CD14-positive monocyte (primary cell): ENCODE measurements around the gene HMBS. TPM values are rescaled to one million over a fixed set of nuclear protein-coding genes. Genes with fewer than 3 reads are reported as not detected.

Experiments used
- DNase-seq, 3 donors: peaks; one replicate each; pipeline ENCODE4 v3.0.0-alpha.2; 2011 to 2022
- H2AFZ ChIP-seq: 2 replicates; pipeline ENCODE4 v1.6.0; 2012; ENCODE audit warnings: mild to moderate bottlenecking, low read depth, low read length, inconsistent platforms; ENCODE audit not compliant: insufficient read depth, poor library complexity, severe bottlenecking
- H3K27ac ChIP-seq, 2 donors: 1 replicate in 1 of 2; 2 replicates in 1 of 2; pipeline ENCODE4 v1.5.1; 2012 to 2013; ENCODE audit warnings: low read length in 2 of 2, control low read depth in 1 of 2, inconsistent platforms in 1 of 2, low read depth in 1 of 2, mild to moderate bottlenecking in 1 of 2
- H3K27me3 ChIP-seq, 2 donors: one replicate each; pipeline versions ENCODE4 v1.6.0 to v1.6.1; 2011 to 2013; ENCODE audit warnings: low read length in 2 of 2; ENCODE audit not compliant: control insufficient read depth in 2 of 2, insufficient read depth in 2 of 2
- H3K36me3 ChIP-seq, 2 donors: replicated peaks in 1 of 2; 1 replicate in 1 of 2; 2 replicates in 1 of 2; pipeline versions ENCODE4 v1.5.1 to v1.6.1; 2012 to 2013; ENCODE audit warnings: low read length in 2 of 2, control low read depth in 1 of 2, inconsistent platforms in 1 of 2, mild to moderate bottlenecking in 1 of 2; ENCODE audit not compliant: insufficient read depth in 2 of 2, control insufficient read depth in 1 of 2
- H3K4me1 ChIP-seq, 2 donors: 1 replicate in 1 of 2; 2 replicates in 1 of 2; pipeline versions ENCODE4 v1.5.1 to v1.6.1; 2012 to 2013; ENCODE audit warnings: low read length in 2 of 2, control low read depth in 1 of 2, inconsistent platforms in 1 of 2, mild to moderate bottlenecking in 1 of 2, moderate library complexity in 1 of 2; ENCODE audit not compliant: insufficient read depth in 2 of 2, control insufficient read depth in 1 of 2
- H3K4me2 ChIP-seq: replicated peaks from 2 replicates; pipeline ENCODE3; 2012; ENCODE audit warnings: low read length, moderate library complexity, mild to moderate bottlenecking; ENCODE audit not compliant: poor library complexity, severe bottlenecking; ENCODE audit errors: extremely low read depth
- H3K4me3 ChIP-seq, 3 experiments: fragments of 200-600 bp in 1 of 3; sonication (generic) in 1 of 3; replicated peaks in 1 of 3; 1 replicate in 2 of 3; 2 replicates in 1 of 3; pipeline ENCODE4 v1.5.1; 2011 to 2013; ENCODE audit warnings: low read length in 3 of 3, mild to moderate bottlenecking in 3 of 3, control low read depth in 2 of 3, low read depth in 2 of 3, inconsistent platforms in 1 of 3, moderate library complexity in 1 of 3
- H3K79me2 ChIP-seq: 2 replicates; pipeline ENCODE4 v1.6.0; 2012; ENCODE audit warnings: mild to moderate bottlenecking, control low read depth, inconsistent platforms, low read length, moderate library complexity; ENCODE audit not compliant: insufficient read depth
- H3K9ac ChIP-seq: 2 replicates; pipeline ENCODE4 v1.6.0; 2017; ENCODE audit warnings: low read length, mild to moderate bottlenecking; ENCODE audit not compliant: insufficient read depth, poor library complexity, severe bottlenecking
- H3K9me3 ChIP-seq, 2 donors: replicated peaks in 1 of 2; 1 replicate in 1 of 2; 2 replicates in 1 of 2; pipeline versions ENCODE4 v1.5.1 to v1.6.1; 2012 to 2013; ENCODE audit warnings: low read length in 2 of 2, control low read depth in 1 of 2; ENCODE audit not compliant: control insufficient read depth in 1 of 2, insufficient read depth in 1 of 2
- H4K20me1 ChIP-seq: 2 replicates; pipeline ENCODE4 v1.6.0; 2012; ENCODE audit warnings: mild to moderate bottlenecking, low read length, control low read depth, moderate library complexity; ENCODE audit not compliant: insufficient read depth
- H3K27ac Mint-ChIP-seq, 7 donors: one replicate each; pipeline ENCODE4 v1.8.0; 2020; ENCODE audit warnings: mild to moderate bottlenecking in 7 of 7, mixed read lengths in 7 of 7, moderate library complexity in 6 of 7, inconsistent platforms in 2 of 7
- H3K27me3 Mint-ChIP-seq, 3 donors: one replicate each; pipeline ENCODE4 v1.8.0; 2021 to 2022; ENCODE audit warnings: low read depth in 3 of 3, mild to moderate bottlenecking in 3 of 3, mixed read lengths in 3 of 3, moderate library complexity in 3 of 3, inconsistent platforms in 1 of 3
- H3K36me3 Mint-ChIP-seq, 2 donors: one replicate each; pipeline ENCODE4 v1.8.0; 2020; ENCODE audit warnings: mixed read lengths in 2 of 2, inconsistent platforms in 1 of 2, mild to moderate bottlenecking in 1 of 2
- H3K4me1 Mint-ChIP-seq: one replicate; pipeline ENCODE4 v1.8.0; 2020; ENCODE audit warnings: mild to moderate bottlenecking, mixed read lengths
- H3K4me3 Mint-ChIP-seq, 2 donors: one replicate each; pipeline ENCODE4 v1.8.0; 2020; ENCODE audit warnings: mild to moderate bottlenecking in 2 of 2, mixed read lengths in 2 of 2, moderate library complexity in 1 of 2
- H3K9me3 Mint-ChIP-seq, 7 donors: one replicate each; pipeline ENCODE4 v1.8.0; 2020 to 2022; ENCODE audit warnings: mixed read lengths in 7 of 7, mild to moderate bottlenecking in 6 of 7, moderate library complexity in 6 of 7, inconsistent platforms in 2 of 7
- CTCF ChIP-seq: fragments of 200-600 bp; IDR thresholded peaks from one replicate; pipeline ENCODE4 v1.8.0; 2022; ENCODE audit warnings: antibody characterized with exemption, mild to moderate bottlenecking
- WGBS: methylation state at CpG from one replicate; pipeline ENCODE4 v1.1.5; 2013; ENCODE audit warnings: missing lambda C conversion rate; ENCODE audit not compliant: insufficient coverage; 5-methylcytosine and 5-hydroxymethylcytosine counted together
- intact Hi-C, 2 donors: fragments of 100-400 bp; cut with micrococcal nuclease; formaldehyde crosslinking; loops; one replicate each; pipeline versions ENCODE4 v1.15.0 to v1.15.1; 2023
- polyA plus RNA-seq, 3 donors: library from polyadenylated mRNA; depleted of rRNA in 1 of 3; unstranded in 2 of 3; stranded (reverse) in 1 of 3; fragments of 300-500 nt in 2 of 3; fragments of >200 nt in 1 of 3; fragmentation: Illumina TruSeq in 2 of 3; gene quantifications; 1 replicate in 2 of 3; 2 replicates in 1 of 3; pipeline ENCODE4 v1.2.3, GENCODE V29; 2012 to 2021

Gene HMBS
- polyA plus RNA-seq, 3 donors, result 21.1 to 26.4 (median 25.2) TPM

GRCh38 chr11:119087123-119087522, 2.4 kb downstream of the HMBS start:
- Mint-ChIP-seq H3K27me3 (peaks cover 0 to 3% (median 1%) of the 10 kb centered on the region in 3 donors), H3K27ac (peak overlapping the region in 1 of 7 donors; percentile 60), H3K4me3 (no peak overlapping the region), H3K36me3 (peaks cover 11 to 18% of the 10 kb centered on the region in 2 donors), H3K9me3 (no peaks in the 10 kb centered on the region), H3K4me1 (peaks cover 48% of the 10 kb centered on the region)
- Histone ChIP-seq H3K4me3 (no peak overlapping the region), H3K9me3 (no peaks in the 10 kb centered on the region), H3K79me2 (peaks cover 37% of the 10 kb centered on the region), H2AFZ (no peak overlapping the region), H3K36me3 (peaks cover 6 to 9% of the 10 kb centered on the region in 2 donors), H3K27ac (no peak overlapping the region), H3K9ac (no peak overlapping the region), H3K27me3 (no peaks in the 10 kb centered on the region), H4K20me1 (no peaks in the 10 kb centered on the region), H3K4me2 (no peak overlapping the region), H3K4me1 (peaks cover 34 to 49% of the 10 kb centered on the region in 2 donors)
- DNase-seq, result no peak
- intact Hi-C loops, result loop anchor here in 1 of 2 donors (5.0 kb wide), 1 partner anchor 35 kb away; the partner anchor contains the start of gene HINFP
- 87% methylated on average over 6 of the region's 6 CpGs for WGBS
- no peak for TF ChIP-seq CTCF

DNA sequence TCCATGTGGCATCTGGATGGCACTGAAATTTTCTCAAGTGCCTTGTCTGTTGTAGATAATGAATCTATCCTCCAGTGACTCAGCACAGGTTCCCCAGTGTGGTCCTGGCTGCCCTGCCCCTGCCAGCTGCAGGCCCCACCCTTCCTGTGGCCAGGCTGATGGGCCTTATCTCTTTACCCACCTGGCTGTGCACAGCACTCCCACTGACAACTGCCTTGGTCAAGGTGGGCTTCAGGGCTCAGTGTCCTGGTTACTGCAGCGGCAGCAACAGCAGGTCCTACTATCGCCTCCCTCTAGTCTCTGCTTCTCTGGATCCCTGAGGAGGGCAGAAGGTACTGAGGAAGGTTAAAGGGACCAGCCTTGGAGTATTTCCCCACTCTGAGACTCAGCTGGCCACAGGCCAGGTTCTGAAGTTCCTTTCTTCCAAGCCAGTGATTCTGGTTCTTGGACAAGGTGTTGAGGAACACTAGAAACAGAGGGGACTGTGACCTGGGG, 3.1 kb downstream of the HMBS start:
- H3K4me3 Mint-ChIP-seq, result no peak overlapping the region
- peaks cover 0 to 6% of the 10 kb centered on the region in 2 donors for H3K36me3 ChIP-seq
- intact Hi-C loops, result loop anchor here in 1 of 2 donors (5.0 kb wide), 1 partner anchor 35 kb away; the partner anchor contains the start of gene HINFP
- H3K79me2 ChIP-seq, result peaks cover 43% of the 10 kb centered on the region
- no peak for TF ChIP-seq CTCF
- H3K27me3 Mint-ChIP-seq, result peaks cover 0 to 3% (median 1%) of the 10 kb centered on the region in 3 donors
- H3K4me2 ChIP-seq, result no peak overlapping the region
- H3K27ac Mint-ChIP-seq, result peak overlapping the region in 1 of 7 donors; percentile 25
- no peak overlapping the region for H3K4me3 ChIP-seq
- no peaks in the 10 kb centered on the region for H3K9me3 ChIP-seq
- no peaks in the 10 kb centered on the region for H3K9me3 Mint-ChIP-seq
- H3K27me3 ChIP-seq, result no peaks in the 10 kb centered on the region
- peaks cover 55% of the 10 kb centered on the region for H3K4me1 Mint-ChIP-seq
- H3K9ac ChIP-seq, result no peak overlapping the region
- DNase-seq, result no peak
- H2AFZ ChIP-seq, result no peak overlapping the region
- H3K4me1 ChIP-seq, result peaks cover 41 to 56% of the 10 kb centered on the region in 2 donors
- H3K36me3 Mint-ChIP-seq, result peaks cover 10 to 17% of the 10 kb centered on the region in 2 donors
- no peaks in the 10 kb centered on the region for H4K20me1 ChIP-seq
- no CpG with 5 or more reads among the region's 2 CpGs for WGBS
- H3K27ac ChIP-seq, result no peak overlapping the region
